WI38 (cell line): ENCODE data around the gene SLC15A2.
"Not testable (repeated sequence)": the region's sequence is repeated elsewhere in the genome, so short reads cannot be mapped to it uniquely, and the experiment has no call there.

Experiments used
- H3K4me3 ChIP-seq: 2 replicates; pipeline ENCODE4 v1.5.1; 2011; ENCODE audit warnings: low read depth, mild to moderate bottlenecking, control low read depth, low read length
- TF ChIP-seq, protein P1 (sequence below): IDR thresholded peaks from 2 replicates; pipeline ENCODE4 v1.5.1; 2012; ENCODE audit warnings: low read depth, mild to moderate bottlenecking, control low read depth, low read length

Gene SLC15A2

DNA sequence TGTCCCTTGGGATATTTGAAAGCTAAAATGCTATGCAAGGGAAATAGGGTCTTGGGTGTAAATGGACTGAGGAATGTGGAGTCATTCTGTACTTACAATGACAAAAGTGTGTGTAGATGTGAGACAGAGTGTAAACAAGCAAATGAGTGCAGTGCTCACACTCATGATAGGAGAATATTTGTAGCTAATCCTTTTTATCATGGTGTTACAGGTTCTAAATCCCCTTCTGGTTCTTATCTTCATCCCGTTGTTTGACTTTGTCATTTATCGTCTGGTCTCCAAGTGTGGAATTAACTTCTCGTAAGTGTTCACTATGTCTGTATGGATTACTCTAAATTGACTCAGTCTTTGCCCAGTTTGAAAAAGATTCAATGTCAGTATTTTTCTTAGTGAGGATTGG lies 30.5 kb downstream of the SLC15A2 start:
- TF ChIP-seq, protein P1, sequence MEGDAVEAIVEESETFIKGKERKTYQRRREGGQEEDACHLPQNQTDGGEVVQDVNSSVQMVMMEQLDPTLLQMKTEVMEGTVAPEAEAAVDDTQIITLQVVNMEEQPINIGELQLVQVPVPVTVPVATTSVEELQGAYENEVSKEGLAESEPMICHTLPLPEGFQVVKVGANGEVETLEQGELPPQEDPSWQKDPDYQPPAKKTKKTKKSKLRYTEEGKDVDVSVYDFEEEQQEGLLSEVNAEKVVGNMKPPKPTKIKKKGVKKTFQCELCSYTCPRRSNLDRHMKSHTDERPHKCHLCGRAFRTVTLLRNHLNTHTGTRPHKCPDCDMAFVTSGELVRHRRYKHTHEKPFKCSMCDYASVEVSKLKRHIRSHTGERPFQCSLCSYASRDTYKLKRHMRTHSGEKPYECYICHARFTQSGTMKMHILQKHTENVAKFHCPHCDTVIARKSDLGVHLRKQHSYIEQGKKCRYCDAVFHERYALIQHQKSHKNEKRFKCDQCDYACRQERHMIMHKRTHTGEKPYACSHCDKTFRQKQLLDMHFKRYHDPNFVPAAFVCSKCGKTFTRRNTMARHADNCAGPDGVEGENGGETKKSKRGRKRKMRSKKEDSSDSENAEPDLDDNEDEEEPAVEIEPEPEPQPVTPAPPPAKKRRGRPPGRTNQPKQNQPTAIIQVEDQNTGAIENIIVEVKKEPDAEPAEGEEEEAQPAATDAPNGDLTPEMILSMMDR = no peak
- no peak overlapping the region for H3K4me3 ChIP-seq

DNA sequence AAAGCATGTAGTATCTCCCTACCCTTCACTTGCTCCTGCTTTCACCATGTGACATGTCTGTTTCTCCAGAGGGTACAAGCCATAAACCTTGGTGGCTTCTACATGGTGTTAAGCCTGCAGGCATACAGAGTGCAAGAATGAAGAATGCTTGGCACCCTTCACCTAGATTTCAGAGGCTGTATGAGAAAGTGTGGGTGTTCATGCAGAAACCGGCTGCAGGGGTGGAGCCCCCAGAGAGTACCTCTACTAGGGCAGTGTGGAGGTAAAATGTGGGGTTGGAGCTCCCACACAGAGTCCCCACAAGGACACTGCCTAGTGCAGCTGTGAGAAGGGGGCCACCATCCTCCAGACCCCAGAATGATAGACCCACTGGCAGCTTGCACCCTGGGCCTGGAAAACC lies 32.2 kb downstream of the SLC15A2 start:
- TF ChIP-seq, protein P1 = no peak
- H3K4me3 ChIP-seq = no peak overlapping the region

DNA sequence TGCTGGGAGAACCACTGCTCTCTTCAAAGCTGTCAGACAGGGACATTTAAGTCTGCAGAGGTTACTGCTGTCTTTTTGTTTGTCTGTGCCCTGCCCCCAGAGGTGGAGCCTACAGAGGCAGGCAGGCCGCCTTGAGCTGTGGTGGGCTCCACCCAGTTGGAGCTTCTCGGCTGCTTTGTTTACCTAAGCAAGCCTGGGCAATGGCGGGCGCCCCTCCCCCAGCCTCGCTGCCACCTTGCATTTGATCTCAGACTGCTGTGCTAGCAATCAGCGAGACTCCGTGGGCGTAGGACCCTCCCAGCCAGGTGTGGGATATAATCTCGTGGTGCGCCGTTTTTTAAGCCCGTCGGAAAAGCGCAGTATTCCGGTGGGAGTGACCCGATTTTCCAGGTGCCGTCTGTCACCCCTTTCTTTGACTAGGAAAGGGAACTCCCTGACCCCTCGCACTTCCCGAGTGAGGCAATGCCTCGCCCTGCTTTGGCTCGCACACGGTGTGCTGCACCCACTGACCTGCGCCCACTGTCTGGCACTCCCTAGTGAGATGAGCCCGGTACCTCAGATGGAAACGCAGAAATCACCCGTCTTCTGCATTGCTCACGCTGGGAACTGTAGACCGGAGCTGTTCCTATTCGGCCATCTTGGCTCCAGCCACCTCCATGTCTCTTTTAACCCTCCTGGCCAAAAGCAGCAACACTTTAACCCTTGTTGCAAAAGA lies 44.1 kb downstream of the SLC15A2 start:
- not testable (repeated sequence) for H3K4me3 ChIP-seq

DNA sequence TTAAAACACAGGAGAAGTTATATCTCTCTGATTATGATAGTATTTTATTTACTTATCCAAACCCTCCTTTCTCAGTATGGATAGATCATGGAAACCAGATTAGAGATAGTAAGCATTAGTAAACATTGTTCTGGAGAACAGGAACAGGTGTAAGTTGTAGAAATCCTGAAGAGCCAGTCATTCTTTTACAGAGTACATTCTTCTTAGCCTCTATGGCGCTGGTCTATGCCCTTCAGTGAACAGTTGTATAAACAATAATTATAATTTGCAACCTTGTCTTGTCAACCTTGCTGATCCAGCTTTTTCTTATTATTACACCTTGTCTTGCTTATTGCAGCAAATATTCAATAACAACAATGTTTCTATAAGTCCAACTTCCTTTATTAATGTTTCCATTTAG lies 47.4 kb downstream of the SLC15A2 start:
- TF ChIP-seq, protein P1 = no peak

DNA sequence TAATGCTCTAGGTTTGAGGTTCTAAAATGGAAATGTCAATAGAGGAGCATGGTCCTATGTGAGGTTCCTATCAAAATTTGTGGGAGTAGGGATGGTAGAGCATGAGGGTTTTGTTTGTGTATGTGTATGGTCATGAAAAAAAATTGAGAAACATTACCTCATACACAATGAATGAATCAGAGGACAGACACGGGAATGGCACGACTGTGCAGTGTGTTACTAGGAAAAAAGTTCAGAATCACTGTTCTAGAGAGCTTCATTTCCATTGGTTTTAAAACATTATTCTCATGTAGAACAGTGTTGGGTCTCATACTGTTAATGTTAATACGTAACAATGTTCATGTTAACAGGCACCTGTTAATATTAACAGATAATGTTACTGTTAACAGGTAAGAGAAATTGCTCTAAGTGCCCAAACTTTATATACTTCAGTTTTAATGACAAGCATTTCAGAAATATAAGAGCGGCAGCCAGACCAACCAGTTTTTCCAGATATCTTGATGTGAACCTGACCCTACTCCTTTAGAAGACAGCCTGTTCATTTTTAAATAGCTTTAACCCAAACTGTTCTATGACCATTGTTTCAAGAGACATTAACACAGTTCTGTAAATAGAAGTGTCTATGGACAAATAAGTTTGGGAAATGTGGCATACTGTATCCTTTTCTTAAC lies 48.0 kb downstream of the SLC15A2 start:
- H3K4me3 ChIP-seq = no peak overlapping the region
- TF ChIP-seq, protein P1 = no peak

More for the DNA sequence above, 47.4 kb downstream of the SLC15A2 start:
- H3K4me3 ChIP-seq = no peak overlapping the region

DNA sequence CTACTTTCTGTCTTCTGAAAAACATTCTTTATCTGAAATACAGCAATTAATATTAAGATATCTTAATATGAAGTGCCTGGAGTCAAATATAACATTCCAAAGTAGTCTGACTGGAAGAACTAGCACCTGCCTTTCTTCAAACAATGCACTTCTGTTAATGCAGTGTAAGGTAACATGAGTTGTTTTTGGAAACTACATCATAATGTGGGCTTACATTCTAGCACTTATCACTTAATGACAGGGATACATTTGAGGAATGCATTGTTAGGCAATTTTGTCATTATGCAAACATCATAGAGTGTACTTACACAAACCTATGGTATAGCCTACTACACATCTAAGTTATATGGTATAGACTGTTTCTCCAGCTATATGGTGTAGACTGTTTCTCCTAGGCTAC lies 49.2 kb downstream of the SLC15A2 start:
- TF ChIP-seq, protein P1 = no peak
- no peak overlapping the region for H3K4me3 ChIP-seq

DNA sequence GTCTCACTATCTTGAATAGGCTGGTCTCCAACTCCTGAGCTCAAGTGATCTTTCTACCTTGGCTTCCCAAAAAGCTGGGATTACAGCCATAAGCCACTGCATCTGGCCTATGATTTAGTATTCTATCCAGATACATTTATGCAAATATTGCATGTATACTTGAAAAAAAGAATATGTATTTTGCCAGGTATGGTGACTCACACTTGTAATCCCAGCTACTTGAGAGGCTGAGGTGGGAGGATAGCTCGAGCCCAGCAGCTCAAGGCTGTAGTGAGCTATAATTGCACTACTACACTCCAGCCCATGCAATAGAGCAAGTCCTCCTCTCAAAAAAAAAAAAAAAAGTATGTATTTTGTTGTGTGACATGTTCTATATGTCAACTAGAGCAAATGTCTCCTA lies 54.4 kb downstream of the SLC15A2 start:
- H3K4me3 ChIP-seq = no peak overlapping the region
- TF ChIP-seq, protein P1 = no peak
